PC-3 (cell line): Measurements from ENCODE around the gene CLDN22. TPM values are rescaled to one million over a fixed set of nuclear protein-coding genes. Genes with fewer than 3 reads are reported as not detected.
A peak's percentile ranks its signal among the peaks of the same experiment; 100 is the strongest.

Experiments
- ATAC-seq: fragments of 200-7000 bp; cut with Tn5 transposase; 2 replicates; pipeline ENCODE4 v1.9.1; 2020; ENCODE audit warnings: mild to moderate bottlenecking, moderate library complexity
- BruUV-seq: library from RNA; stranded (reverse); fragments of 400-500 nt; replicated peaks from 2 replicates; lab custom pipeline; 2021; lab: Mats Ljungman, UMichigan
- CTCF ChIA-PET: fragments of 300-600 bp; sonication (Branson Sonifier 250); formaldehyde crosslinking; loops from one replicate; lab custom pipeline; 2022; ENCODE audit warnings: antibody characterized with exemption; lab: Charles Lee
- POLR2A ChIA-PET: fragments of 300-600 bp; sonication (Branson Sonifier 250); formaldehyde crosslinking; loops from one replicate; lab custom pipeline; 2022; ENCODE audit warnings: antibody characterized with exemption; ENCODE audit not compliant: unreplicated experiment; lab: Charles Lee
- DNase-seq: peaks from one replicate; pipeline ENCODE4 v3.0.0-alpha.2; 2015
- H2AFZ ChIP-seq: fragments of 300-600 bp; sonication (generic); 2 replicates; pipeline ENCODE4 v1.6.0; 2016; ENCODE audit warnings: antibody characterized with exemption, low read length
- H3F3A ChIP-seq: fragments of 300-600 bp; sonication (generic); one replicate; pipeline ENCODE4 v1.6.0; 2017; ENCODE audit warnings: antibody characterized with exemption, low read length, control low read depth, mild to moderate bottlenecking; ENCODE audit not compliant: unreplicated experiment
- H3K27ac ChIP-seq: fragments of 300-600 bp; sonication (generic); 2 replicates; pipeline ENCODE4 v1.5.1; 2016; ENCODE audit warnings: mild to moderate bottlenecking, low read length
- H3K27me3 ChIP-seq: fragments of 300-600 bp; sonication (generic); 2 replicates; pipeline ENCODE4 v1.6.1; 2016; ENCODE audit warnings: low read length, mixed read lengths
- H3K36me3 ChIP-seq: fragments of 300-600 bp; sonication (generic); 2 replicates; pipeline ENCODE4 v1.6.1; 2016; ENCODE audit warnings: low read depth, mixed run types, low read length, mixed read lengths
- H3K4me1 ChIP-seq: fragments of 300-600 bp; sonication (generic); 2 replicates; pipeline ENCODE4 v1.5.1; 2016; ENCODE audit warnings: low read length; ENCODE audit not compliant: insufficient read depth
- H3K4me2 ChIP-seq: fragments of 300-600 bp; sonication (generic); 2 replicates; pipeline ENCODE4 v1.6.0; 2016; ENCODE audit warnings: low read length
- H3K4me3 ChIP-seq: fragments of 300-600 bp; sonication (generic); 2 replicates; pipeline ENCODE4 v1.5.1; 2016; ENCODE audit warnings: mild to moderate bottlenecking, low read length, mixed read lengths
- H3K79me2 ChIP-seq: fragments of 300-600 bp; sonication (generic); 2 replicates; pipeline ENCODE4 v1.6.1; 2017; ENCODE audit warnings: low read length, mixed read lengths
- H3K9ac ChIP-seq: fragments of 300-600 bp; sonication (generic); 2 replicates; pipeline ENCODE4 v1.6.0; 2016; ENCODE audit warnings: mild to moderate bottlenecking, low read length
- H3K9me2 ChIP-seq: fragments of 300-600 bp; sonication (generic); replicated peaks from 2 replicates; pipeline ENCODE4 v1.6.1; 2016; ENCODE audit warnings: mixed run types, low read length, mixed read lengths
- H3K9me3 ChIP-seq: fragments of 300-600 bp; sonication (generic); 2 replicates; pipeline ENCODE4 v1.6.1; 2016; ENCODE audit warnings: low read length, mixed read lengths
- H4K20me1 ChIP-seq: fragments of 300-600 bp; sonication (generic); 2 replicates; pipeline ENCODE4 v1.6.1; 2016; ENCODE audit warnings: low read length, mixed read lengths
- CTCF ChIP-seq: fragments of 300-600 bp; sonication (generic); conservative IDR thresholded peaks from 2 replicates; pipeline ENCODE4 v1.5.1; 2017; ENCODE audit warnings: antibody characterized with exemption, low read depth, mild to moderate bottlenecking, low read length
- EZH2 ChIP-seq: fragments of 300-600 bp; sonication (generic); IDR thresholded peaks from one replicate; pipeline ENCODE4 v1.6.1; 2017; ENCODE audit warnings: antibody characterized with exemption, mild to moderate bottlenecking, low read length; ENCODE audit not compliant: unreplicated experiment
- EZH2phosphoT487 ChIP-seq: fragments of 300-600 bp; sonication (generic); IDR thresholded peaks from 2 replicates; pipeline ENCODE4 v1.6.1; 2018; ENCODE audit warnings: mild to moderate bottlenecking, antibody characterized with exemption, low read length, borderline replicate concordance
- intact Hi-C: fragments of 100-400 bp; cut with micrococcal nuclease; formaldehyde crosslinking; loops from 2 replicates; pipeline ENCODE4 v1.9.0; 2023
- total RNA-seq: library from RNA; depleted of rRNA; stranded (reverse); fragments of >200 nt; gene quantifications from 2 replicates; pipeline ENCODE4 v1.2.3, GENCODE V29; 2014

The CLDN22 gene
- total RNA-seq, 1 experiment from 2014 or later = not detected

GRCh38 chr4:183284258-183284785, 35.8 kb downstream of the CLDN22 start:
- TF ChIP-seq EZH2 (no peak), EZH2phosphoT487 (no peak), CTCF (no peak)
- no TSS peak for BruUV-seq

GRCh38 chr4:183276106-183276505, 44.0 kb downstream of the CLDN22 start:
- CTCF ChIA-PET = no interaction called here
- no peak for TF ChIP-seq EZH2phosphoT487
- no peak for TF ChIP-seq CTCF
- no peak for TF ChIP-seq EZH2
- H3K27ac ChIP-seq = no peak overlapping the region
- intact Hi-C loops = no loop called here
- no peaks in the 10 kb centered on the region for H4K20me1 ChIP-seq
- H3K36me3 ChIP-seq = peaks cover 29% of the 10 kb centered on the region
- 0 out of 2 replicates have a peak, but pooled peaks cover 7% of the 10 kb centered on the region for H3K9me3 ChIP-seq
- DNase-seq = no peak
- no peak overlapping the region for H3K9ac ChIP-seq
- BruUV-seq = no TSS peak
- H3K27me3 ChIP-seq = no peaks in the 10 kb centered on the region
- no peak for ATAC-seq
- H3K9me2 ChIP-seq = no peaks in the 10 kb centered on the region
- no peak overlapping the region for H2AFZ ChIP-seq
- POLR2A ChIA-PET = no interaction called here
- no peak overlapping the region for H3K4me3 ChIP-seq
- H3K4me2 ChIP-seq = no peak overlapping the region
- H3F3A ChIP-seq = no peaks in the 10 kb centered on the region
- H3K79me2 ChIP-seq = no peaks in the 10 kb centered on the region
- H3K4me1 ChIP-seq = no peaks in the 10 kb centered on the region

More at GRCh38 chr4:183284258-183284785, 35.8 kb downstream of the CLDN22 start:
- H2AFZ ChIP-seq = no peak overlapping the region
- intact Hi-C loops = loop anchor here (2.0 to 5.0 kb wide), 2 partner anchors 50 to 123 kb away; no protein-coding TSS in a partner anchor
- H3K4me1 ChIP-seq = peaks cover 16% of the 10 kb centered on the region; the same call in 1 of the 2 replicates
- ChIA-PET CTCF (no interaction called here), POLR2A (no interaction called here)
- DNase-seq (no peak), ATAC-seq (peak; percentile 47)
- H3K36me3 ChIP-seq = peaks cover 7% of the 10 kb centered on the region; the same call in 1 of the 2 replicates
- no peaks in the 10 kb centered on the region for H4K20me1 ChIP-seq
- H3K79me2 ChIP-seq = no peaks in the 10 kb centered on the region
- H3K4me3 ChIP-seq = no peak overlapping the region
- no peaks in the 10 kb centered on the region for H3K9me3 ChIP-seq
- no peak overlapping the region for H3K9ac ChIP-seq
- no peaks in the 10 kb centered on the region for H3F3A ChIP-seq
- no peaks in the 10 kb centered on the region for H3K9me2 ChIP-seq
- H3K4me2 ChIP-seq = no peak overlapping the region
- H3K27me3 ChIP-seq = no peaks in the 10 kb centered on the region
- H3K27ac ChIP-seq = no peak overlapping the region

GRCh38 chr4:183272384-183272783, 47.7 kb downstream of the CLDN22 start:
- Histone ChIP-seq H3K79me2 (no peaks in the 10 kb centered on the region), H3K4me1 (no peaks in the 10 kb centered on the region), H3K9me2 (no peaks in the 10 kb centered on the region), H3K4me3 (no peak overlapping the region), H3K27ac (no peak overlapping the region), H3K27me3 (no peaks in the 10 kb centered on the region), H3K4me2 (no peak overlapping the region), H3K9ac (no peak overlapping the region), H2AFZ (no peak overlapping the region), H3F3A (no peaks in the 10 kb centered on the region), H3K36me3 (peaks cover 29% of the 10 kb centered on the region), H3K9me3 (0 out of 2 replicates have a peak, but pooled peaks cover 7% of the 10 kb centered on the region), H4K20me1 (no peaks in the 10 kb centered on the region)
- ChIA-PET POLR2A (no interaction called here), CTCF (no interaction called here)
- ATAC-seq (no peak), DNase-seq (no peak)
- no TSS peak for BruUV-seq
- intact Hi-C loops = no loop called here
- TF ChIP-seq EZH2phosphoT487 (no peak), CTCF (no peak), EZH2 (no peak)
